Astrocyte (in vitro differentiated cells and primary cell): ENCODE measurements around the gene GFRA1.

ENCODE experiments used
- EZH2 ChIP-seq: IDR thresholded peaks from 2 replicates; pipeline ENCODE4 v1.6.1; 2012; ENCODE audit warnings: mild to moderate bottlenecking, low read length, inconsistent platforms; ENCODE audit not compliant: insufficient read depth
- TF ChIP-seq, protein P1 (sequence below): IDR thresholded peaks from 2 replicates; pipeline ENCODE4 v1.5.1; 2011; ENCODE audit warnings: low read depth, mild to moderate bottlenecking, inconsistent platforms, low read length, moderate library complexity; ENCODE audit not compliant: insufficient read depth

- TF ChIP-seq, protein P1, sequence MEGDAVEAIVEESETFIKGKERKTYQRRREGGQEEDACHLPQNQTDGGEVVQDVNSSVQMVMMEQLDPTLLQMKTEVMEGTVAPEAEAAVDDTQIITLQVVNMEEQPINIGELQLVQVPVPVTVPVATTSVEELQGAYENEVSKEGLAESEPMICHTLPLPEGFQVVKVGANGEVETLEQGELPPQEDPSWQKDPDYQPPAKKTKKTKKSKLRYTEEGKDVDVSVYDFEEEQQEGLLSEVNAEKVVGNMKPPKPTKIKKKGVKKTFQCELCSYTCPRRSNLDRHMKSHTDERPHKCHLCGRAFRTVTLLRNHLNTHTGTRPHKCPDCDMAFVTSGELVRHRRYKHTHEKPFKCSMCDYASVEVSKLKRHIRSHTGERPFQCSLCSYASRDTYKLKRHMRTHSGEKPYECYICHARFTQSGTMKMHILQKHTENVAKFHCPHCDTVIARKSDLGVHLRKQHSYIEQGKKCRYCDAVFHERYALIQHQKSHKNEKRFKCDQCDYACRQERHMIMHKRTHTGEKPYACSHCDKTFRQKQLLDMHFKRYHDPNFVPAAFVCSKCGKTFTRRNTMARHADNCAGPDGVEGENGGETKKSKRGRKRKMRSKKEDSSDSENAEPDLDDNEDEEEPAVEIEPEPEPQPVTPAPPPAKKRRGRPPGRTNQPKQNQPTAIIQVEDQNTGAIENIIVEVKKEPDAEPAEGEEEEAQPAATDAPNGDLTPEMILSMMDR, result no peak
- TF ChIP-seq EZH2, result no peak
These were observed 243.2 kb downstream of the GFRA1 start for GRCh38 chr10:116029826-116030225.
